SW480 (cell line): ENCODE data around the gene TNFRSF17.
"Not testable (repeated sequence)": the region's sequence is repeated elsewhere in the genome, so short reads cannot be mapped to it uniquely, and the experiment has no call there.

Source experiments
- DNase-seq: peaks from one replicate; pipeline ENCODE4 v3.0.0-alpha.2; 2016; ENCODE audit warnings: low spot score

TNFRSF17 gene

DNA sequence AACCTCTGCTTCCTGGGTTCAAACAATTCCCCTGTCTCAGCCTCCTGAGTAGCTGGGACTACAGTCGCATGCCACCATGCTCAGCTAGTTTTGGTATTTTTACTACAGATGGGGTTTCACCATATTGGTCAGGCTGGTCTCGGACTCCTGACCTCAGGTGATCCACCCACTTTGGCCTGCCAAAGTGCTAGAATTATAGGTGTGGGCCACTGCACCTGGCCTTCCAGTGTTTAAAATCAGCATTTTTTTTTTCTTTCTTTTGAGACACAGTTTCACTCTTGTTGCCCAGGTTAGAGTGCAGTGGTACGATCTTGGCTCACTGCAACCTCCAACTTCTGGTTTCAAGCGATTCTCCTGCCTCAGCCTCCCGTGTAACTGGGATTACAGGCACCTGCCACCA lies 5.3 kb downstream of the TNFRSF17 start:
- DNase-seq: not testable (repeated sequence)

DNA sequence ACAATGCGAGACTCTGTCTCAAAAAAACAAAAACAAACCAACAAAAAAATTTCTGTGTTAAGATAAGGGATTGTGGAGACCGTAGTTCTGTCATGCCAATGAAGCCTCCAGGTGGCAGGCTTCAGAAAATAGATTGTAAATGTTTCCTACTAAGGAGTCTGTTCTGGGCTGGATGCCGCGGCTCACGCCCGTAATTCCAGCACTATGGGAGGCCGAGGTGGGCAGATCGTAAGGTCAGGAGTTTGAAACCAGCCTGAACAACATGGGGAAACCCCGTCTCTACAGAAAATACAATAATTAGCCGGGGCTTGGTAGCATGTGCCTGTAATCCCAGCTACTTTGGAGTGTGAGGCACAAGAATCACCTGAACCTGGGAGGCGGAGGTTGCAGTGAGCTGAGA lies 7.1 kb downstream of the TNFRSF17 start:
- no peak for DNase-seq

DNA sequence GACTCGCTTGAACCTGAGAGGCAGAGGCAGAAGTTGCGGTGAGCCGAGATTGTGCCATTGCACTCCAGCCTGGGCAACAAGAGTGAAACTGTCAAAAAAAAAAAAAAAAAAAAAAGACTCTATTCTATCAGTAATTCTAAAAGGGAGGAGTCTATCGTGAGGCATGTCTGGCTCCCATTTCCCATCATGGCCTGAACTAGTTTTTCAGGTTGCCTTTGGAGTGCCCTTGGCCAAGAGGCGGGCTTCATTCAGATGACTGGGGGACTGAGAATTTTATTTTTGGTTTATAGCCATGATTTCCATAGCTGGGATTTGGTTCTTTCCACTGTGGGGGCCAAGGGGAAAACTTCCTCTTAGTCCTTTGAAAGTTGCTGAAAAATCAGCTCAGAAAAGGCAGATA lies 8.1 kb downstream of the TNFRSF17 start:
- DNase-seq: no peak

DNA sequence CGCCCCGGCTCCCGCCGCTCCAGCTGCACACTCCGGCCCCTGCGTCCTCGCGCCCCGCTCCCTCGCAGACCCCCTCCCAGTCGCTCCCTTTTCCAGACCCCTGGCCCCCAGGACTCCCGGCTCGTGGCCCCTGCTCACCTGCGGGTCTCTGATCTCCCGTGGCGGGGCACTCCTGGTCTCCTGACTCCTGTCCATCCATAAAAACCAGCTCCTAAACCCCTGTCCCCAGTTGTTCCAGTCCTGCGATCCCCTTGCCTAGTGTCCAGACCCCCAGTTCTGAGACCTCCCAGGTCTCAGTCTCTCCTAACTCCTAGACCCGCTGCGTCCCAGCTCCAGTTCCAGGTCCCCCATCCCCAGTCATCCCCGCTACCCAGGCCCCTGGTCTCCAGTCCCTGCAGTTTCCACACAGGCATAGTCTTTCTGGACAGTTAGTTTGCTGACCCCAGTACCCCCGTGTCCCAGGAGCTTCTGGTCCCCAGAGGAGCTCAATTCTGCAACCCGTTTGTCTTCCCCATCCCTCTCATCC lies 11.9 kb downstream of the TNFRSF17 start:
- no peak for DNase-seq

DNA sequence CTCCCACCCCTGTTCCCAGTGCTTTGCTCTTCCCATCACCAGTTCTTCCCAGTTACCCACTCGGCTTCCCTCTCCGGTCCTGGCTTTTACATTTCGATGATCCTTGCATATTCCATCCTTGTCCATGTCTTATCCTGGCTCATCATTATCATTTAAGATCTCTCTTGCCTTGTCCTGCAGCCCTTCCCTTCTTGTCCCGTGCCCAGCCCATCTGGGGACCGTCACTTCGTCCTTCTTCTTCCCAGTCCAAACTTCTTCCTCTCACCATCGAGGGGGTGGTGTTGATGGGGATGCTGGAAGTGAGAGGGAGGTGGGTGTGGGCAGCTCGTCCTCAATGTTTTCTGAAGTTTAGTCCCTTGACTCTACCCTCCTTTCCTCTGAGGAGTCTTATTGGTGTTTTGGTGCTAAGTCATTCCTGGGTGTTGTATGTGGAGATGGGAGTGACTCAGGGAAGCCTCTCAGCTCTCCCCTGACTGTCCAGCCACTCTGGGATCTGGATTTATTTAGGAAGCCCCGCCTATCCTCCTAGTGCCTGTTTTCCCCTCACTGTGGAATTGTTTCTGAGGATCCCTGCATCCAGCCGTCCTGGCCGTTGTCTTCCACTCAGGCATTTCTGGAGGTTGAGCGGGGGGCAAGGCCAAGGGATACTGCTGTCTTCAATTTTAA lies 12.5 kb downstream of the TNFRSF17 start:
- DNase-seq: no peak

DNA sequence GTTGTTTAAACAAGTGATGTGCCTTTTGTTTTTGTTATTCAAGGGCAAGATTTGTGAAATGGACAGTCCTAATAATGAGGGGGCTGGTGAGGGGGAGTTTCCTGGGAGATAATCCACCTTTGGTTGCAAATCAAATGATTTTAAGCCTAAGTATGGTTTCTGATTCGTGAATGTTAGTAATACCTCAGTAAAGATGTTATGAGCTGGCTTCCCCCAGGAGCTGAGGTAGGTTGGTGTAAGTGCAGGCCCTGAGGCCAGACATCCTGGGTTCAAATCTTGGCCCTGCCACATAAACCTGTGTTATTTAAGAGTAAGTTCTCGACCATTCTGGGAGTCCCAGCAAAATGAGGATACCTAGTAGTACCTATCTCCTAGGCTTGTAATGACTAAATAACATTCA lies 13.1 kb downstream of the TNFRSF17 start:
- DNase-seq: no peak

DNA sequence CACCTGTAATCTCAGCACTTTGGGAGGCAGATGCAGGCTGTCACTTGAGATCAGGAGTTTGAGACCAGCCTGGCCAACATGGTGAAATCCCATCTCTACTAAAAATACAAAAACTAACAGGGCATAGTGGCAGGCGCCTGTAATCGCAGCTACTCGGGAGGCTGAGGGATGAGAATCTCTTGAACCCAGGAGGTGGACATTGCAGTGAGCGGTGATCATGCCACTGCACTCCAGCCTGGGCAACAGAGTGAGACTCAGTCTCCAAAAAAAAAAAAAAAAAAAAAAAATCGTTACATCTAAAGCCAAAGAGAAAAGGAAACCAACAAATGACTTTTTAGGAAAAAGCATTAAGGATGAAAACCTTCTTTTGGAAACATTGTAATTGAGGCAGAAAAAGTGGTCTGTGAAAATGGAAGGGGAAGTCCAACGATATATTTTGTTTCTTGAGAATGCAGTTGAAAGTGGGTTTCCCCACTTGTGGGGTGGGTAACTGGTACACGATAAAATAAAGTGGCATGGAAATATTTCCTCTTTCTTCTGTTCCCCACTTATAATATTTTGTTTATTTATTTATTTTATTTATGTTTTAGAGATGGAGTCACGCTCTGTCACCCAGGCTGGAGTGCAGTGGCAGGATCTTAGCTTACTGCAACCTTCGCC lies 14.1 kb downstream of the TNFRSF17 start:
- no peak for DNase-seq

DNA sequence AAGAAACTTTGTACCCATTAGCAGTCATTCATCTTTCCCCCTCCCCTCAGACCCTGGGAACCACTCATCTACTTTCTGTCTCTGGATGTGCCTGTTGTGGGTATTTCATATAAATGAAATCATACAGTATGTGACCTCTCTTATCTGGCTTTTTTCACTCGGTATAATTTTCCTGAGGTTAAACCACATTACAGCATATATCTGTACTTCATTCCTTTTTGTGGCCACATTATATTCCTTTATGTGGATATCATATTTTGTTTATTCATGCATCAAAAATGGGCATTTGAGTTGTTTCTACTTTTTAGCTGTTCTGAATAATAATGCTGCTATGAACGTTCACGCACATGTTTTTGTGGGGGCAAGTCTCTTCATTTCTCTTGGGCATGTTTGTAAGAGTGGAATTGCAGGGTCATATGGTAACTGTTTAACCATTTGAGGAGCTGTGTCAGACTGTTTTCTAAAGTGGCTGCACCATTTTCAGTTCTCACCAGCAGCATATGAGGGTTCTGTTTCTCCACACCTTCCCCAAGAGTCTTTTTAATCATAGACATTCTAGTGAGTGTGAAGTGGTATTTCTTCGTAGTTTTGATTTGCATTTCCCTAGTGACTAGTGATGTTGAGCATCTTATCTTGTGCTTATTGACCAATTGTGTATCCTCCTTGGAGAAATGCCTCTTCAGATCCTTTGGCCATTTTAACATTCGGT lies 15.3 kb downstream of the TNFRSF17 start:
- DNase-seq: no peak

DNA sequence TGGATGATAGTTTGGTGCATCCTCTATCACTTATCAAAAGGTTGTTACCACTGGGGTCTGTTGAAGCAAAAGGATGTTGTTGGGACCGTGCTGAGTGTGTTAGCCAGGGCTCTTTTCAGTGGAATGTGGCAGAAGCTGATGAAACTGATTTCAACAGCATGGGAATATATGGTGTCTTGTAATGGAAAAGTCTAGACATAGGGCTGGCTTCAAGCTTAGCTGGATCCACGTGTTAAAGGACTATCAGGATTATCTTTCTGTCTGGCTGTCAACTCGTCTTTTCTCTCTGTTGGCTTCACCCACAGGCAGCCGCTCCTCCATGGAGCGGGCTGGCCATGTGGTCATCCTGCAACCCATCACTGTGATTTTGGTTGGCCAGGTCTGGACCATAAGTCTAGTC lies 20.2 kb downstream of the TNFRSF17 start:
- DNase-seq: no peak

DNA sequence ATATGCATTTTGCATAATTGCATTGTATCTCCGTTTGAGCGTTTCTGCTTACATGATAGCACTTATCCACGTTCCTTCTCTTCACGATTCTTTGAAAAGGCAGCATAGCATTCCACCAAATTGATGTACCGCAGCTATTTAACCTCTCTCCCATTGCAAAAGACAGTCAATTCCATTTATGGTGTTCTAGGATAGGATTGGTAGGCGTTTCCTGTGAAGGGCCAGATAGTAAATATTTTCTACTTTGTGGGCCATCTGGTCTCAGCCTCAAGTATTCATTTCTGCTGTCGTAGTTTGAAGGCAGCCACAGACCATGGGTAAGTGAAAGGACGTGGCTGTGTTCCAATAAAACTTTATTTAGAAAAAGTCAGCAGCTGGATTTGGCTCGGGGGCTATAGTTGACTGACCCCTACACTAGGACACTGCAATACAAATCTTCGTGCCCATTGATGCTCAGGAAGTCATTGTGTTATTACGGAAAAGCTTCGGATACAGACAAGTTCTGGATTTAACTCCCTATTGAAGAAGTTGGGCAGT lies 21.6 kb downstream of the TNFRSF17 start:
- DNase-seq: no peak

DNA sequence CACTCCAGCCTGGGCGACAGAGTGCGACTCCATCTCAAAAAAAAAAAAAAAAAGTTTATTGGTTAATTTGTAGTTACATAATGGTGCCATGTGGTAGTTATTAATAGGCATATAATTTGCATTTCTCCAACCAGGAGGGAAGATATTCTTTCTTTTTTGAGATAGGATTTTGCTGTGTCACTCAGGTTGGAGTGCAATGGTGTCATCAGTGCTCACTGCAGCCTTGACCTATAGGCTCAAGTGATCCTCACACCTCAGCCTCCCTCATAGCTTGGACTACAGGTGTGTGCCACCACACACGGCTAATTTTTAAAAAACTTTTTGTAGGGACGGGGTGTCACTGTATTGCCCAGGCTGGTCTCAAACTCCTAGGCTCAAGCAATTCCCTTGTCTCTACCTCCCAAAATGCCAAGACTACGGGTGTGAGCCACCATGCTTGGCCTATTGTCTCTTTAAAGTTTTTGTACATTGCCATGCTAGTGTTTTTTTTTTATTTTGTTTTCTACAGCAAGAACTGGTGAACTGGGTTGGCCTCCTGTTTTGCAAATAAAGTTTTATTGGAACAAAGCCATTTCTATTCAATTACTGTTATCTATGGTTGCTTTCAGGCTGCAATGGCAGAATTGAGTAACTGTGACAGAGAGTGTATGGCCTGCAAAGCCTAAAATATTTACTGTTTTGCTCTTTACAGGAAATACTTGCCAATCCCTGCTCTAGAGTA lies 23.4 kb downstream of the TNFRSF17 start:
- no peak for DNase-seq

DNA sequence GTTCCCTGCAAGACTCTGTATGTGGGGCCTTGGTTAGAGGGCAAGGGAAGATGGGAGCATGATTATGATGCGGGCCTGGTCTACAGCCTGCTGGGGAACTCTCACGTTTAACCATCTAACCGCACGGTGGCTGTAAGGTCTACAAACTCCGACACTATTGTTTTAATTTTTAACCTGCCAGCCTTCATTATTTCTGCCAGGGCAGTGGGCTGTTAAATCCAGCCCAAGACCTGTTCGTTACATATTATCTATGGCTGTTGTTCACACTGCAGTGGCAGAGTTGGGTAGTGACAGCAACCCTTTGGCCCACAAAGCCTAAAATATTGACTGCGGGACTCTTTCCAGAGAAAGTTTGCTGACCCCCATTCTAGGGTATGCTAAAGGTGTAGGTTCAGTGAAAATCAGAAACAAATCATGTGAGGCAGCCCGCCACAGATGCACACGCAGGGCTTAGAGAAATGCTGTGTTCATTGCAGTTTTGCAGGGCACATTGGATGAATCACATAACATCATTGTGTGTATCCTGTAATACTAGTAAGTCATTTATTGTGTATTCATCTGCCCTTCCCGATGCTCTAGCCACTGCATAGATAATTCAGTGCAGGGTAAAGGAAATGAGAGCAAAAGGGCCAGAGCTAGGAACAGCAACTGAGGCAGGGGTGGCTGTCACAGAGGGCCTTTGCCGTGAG lies 25.8 kb downstream of the TNFRSF17 start:
- DNase-seq: no peak

DNA sequence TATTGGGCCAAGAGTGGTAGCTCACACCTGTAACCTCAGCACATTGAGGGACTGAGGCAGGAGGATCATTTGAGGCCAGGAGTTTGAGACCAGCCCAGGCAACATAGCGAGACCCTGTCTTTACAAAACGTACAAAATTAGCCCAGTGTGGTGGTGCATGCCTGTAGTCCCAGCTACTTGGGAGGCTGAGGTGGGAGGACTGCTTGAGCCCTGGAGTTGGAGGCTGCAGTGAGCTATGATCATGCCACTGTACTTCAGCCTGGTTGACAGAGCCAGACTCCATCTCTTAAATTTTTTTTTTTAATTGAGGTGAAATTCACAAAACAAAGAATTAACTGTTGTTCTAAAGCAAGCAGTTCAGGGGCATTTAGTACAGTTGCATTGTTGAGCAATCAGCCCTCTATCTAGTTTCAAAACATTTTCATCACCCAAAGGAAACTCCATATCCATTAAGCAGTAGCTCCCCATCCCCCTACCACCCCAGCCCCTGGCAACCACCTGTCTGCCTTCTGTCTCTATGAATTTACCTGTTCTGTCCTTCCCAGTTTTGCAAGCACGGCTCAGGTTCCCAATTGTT lies 27.1 kb downstream of the TNFRSF17 start:
- DNase-seq: no peak

DNA sequence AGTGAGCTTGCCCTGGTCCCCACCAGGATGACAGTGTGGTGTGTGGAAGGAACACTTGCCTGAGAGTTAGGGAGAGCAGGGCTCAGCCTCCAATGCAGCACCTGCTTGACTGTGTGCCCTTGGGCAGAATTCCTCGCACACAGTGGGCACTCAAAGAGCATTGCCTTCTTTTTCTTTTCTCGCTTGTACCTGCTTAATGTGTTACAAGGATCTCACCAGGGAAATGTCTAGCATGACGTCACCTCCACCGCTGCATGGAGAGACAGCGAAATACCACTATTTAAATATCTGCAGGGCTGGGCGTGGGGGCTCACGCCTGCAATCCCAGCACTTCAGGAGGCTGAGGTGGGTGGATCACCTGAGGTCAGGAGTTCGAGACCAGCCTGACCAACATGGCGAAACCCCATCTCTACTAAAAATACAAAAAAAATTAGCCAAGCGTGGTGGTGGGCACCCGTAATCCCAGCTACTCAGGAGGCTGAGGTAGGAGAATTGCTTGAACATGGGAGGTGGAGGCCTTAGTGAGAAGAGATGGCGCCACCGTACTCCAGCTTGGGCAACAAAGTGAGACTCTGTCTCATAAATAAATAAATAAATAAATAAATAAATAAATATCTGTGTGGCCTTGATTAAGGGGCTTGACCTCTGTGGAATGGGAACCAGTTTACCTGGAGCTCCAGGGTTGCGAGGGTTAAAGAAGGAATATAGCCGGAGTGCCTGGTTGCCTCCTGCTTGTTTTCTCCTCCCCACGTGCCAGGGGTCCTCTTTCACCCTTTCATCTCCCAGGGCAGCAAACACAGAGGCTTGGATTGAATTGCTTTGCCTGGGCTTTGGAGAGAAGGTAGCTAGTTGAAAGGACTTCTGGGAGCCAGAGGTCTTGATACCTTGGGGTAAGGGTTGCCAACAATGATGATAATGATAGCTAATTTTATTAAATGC lies 27.8 kb downstream of the TNFRSF17 start:
- no peak for DNase-seq

DNA sequence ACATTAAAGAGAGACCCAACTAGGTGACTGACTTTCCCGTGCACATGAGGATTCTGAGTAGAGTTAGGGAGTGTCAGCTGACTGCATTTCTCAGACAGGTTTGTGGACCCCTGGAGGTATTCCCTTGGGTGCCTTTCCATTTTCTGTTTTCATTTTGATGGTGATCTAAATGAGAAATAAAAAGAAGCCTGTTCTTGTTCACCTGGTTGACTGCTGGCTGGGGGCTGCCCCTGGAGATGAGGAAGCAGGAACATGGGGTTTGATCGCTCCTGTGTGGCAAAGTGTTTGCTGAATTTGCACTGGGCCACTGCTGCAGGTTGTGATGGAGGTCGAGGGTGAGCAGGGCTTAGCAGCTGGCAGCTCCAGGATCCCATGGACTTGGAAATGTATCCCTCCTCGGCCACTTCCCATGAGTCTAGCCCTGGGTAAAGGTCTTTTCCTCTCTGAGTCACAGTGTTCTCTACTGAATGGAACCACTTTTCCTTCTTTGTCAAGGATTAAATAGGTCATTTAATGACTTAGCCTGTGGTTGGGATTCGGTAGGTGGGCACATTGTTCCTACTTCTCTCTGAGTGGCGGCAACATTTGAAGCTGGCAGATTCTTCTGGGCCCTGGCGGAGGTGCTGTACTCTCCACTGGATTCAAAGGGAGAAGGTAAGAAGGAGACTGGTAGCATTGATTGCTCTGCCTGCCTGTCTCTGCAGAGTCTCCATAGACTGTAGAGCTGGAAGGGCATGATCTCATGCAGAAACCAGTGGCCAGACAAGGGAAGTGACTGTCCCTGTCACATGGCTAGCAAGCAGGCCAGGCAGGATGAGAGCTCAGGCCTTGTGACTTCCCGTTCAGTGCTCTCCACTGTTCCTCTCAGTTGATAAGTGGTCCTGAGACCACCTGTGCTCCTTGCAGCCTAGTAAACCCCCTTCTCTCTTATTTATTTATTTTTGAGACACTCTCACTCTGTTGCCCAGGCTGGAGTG lies 29.4 kb downstream of the TNFRSF17 start:
- peak; percentile 42 for DNase-seq

DNA sequence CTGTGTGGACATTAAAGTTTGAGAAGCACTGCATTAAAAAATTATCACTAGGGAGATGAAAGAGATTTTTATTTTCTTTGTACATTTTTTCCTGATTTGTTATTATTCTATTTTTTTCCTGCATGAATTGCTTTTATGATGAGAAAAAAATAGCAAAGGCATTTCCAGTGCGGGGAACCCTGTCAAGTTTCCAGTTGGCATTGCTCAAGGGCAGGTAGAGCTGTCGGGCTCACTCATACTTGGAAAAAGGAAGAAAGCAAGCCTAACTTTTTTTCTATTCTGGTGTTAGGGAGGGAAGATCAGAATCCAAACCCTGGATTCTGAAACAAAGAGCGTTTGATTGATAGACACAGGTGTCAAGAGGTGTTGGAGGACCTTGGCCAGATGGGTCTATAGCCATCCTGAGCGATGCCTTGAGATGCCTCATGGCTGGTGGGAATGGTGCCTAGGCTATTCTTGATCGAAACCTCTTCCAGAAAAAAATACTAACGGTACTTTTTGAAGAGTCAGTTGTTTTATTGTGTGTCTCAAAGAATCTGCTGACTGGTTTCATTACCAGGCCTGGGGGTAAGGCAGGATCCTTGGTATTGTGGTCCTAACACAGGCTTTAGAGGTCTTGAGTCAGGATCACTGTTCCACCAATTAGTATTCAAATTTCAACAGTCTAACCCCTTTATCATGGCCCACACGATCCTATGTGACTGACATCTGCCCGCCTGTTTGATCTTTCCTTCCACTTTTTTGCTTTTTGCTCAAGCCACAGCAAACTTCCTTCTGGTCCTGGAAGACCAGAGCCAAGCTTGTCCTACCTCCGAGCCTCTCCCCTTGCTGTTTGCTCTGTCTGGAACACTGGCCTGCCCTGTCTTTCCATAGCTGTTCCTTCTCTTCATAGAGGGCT lies 31.7 kb downstream of the TNFRSF17 start:
- no peak for DNase-seq

DNA sequence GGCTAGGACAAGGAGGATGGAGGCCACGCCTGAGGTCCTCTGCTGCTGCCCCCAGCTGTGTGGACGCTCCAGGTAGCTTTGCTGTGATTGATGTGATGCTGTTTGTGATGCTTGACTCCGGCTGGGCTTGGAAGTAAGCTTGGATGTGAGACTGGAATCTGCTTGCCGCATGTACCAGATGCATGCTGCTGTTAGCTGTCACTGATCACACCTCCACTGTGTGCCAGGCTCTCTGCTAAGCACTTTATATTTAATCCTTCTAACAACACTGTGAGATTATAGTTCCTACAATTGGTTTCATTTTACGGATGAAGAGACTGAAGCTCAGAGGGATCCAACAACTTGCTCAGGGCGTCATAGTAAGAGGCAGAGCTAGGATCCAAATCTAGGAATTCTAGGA lies 35.0 kb downstream of the TNFRSF17 start:
- no peak for DNase-seq
